Mucosa of descending colon (tissue), 3 donors: ENCODE data around the gene RTN4. TPM values are rescaled to one million over a fixed set of nuclear protein-coding genes. Genes with fewer than 3 reads are reported as not detected.

Source experiments
- ATAC-seq: fragments of 200-7000 bp; cut with Tn5 transposase; one replicate; pipeline ENCODE4 v1.9.1; 2020; ENCODE audit warnings: mild to moderate bottlenecking, moderate library complexity
- DNase-seq, 3 donors: peaks; one replicate each; pipeline ENCODE4 v3.0.0-alpha.2; 2020
- H3K36me3 ChIP-seq: fragments of 200-600 bp; one replicate; pipeline ENCODE4 v1.8.0; 2021; ENCODE audit warnings: low read depth, mild to moderate bottlenecking
- H3K4me1 ChIP-seq: fragments of 200-600 bp; one replicate; pipeline ENCODE4 v1.8.0; 2021; ENCODE audit warnings: low read depth, mild to moderate bottlenecking
- H3K4me3 ChIP-seq: fragments of 200-600 bp; one replicate; pipeline ENCODE4 v1.8.0; 2021; ENCODE audit warnings: mild to moderate bottlenecking
- H3K9me3 ChIP-seq: fragments of 200-600 bp; one replicate; pipeline ENCODE4 v1.8.0; 2021; ENCODE audit warnings: mild to moderate bottlenecking
- CTCF ChIP-seq: fragments of 200-600 bp; IDR thresholded peaks from one replicate; pipeline ENCODE4 v1.8.0; 2022; ENCODE audit warnings: antibody characterized with exemption, mild to moderate bottlenecking
- intact Hi-C, 2 donors: fragments of 100-400 bp; cut with DNase I in 1 of 2; cut with micrococcal nuclease in 1 of 2; formaldehyde crosslinking; loops; one replicate each; pipeline versions ENCODE4 v1.11.0 to v1.11.1; 2022; cut with DNase I, micrococcal nuclease
- total RNA-seq, 3 donors: library from RNA; stranded (reverse); fragmentation: NEBNext Ultra II Directional in 2 of 3; extraction: Animal tissue kit (Norgen Biotek cat#: 25700) in 2 of 3; gene quantifications; one replicate each; pipeline versions ENCODE4 v1.2.1 to v1.2.4, GENCODE V29; 2021 to 2023
- donor health status: DM: no; HTN: no; CAD: no; lungs with moderate emphysema.
- donor health status: DM: no; HTN: no; CAD: no.
- donor health status: DM: no; HTN: yes; CAD: no.

RTN4 gene
- total RNA-seq, 3 donors from 2014 or later, result 219 to 278 (median 224) TPM

GRCh38 chr2:55087936-55088335, 37.7 kb upstream of the RTN4 start:
- no peaks in the 10 kb centered on the region for H3K9me3 ChIP-seq
- no peaks in the 10 kb centered on the region for H3K36me3 ChIP-seq
- no peak for ATAC-seq
- H3K4me1 ChIP-seq, result peaks cover 3% of the 10 kb centered on the region
- no peak for TF ChIP-seq CTCF
- no peak for DNase-seq
- H3K4me3 ChIP-seq, result no peak overlapping the region
- intact Hi-C loops, result no loop called here

DNA sequence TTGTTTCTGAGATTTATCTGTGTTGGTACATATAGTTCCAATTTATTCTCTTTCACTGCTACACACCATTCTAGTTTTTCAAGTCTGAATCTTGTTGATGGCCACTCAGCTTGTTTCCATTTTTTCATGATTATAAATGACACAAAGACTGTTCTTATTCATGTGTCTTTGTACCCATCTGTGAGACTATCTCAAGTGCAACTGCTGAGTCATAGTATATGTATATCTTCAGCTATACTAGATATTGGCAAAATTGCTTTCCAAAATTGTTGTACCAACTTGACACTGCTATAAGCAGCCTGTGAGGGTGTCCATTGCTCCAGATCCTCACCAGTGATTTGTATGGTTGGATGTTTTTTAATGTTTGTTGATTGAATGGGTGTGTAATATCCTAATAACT, 37.2 kb upstream of the RTN4 start:
- H3K36me3 ChIP-seq, result no peaks in the 10 kb centered on the region
- no peak for TF ChIP-seq CTCF
- intact Hi-C loops, result no loop called here

DNA sequence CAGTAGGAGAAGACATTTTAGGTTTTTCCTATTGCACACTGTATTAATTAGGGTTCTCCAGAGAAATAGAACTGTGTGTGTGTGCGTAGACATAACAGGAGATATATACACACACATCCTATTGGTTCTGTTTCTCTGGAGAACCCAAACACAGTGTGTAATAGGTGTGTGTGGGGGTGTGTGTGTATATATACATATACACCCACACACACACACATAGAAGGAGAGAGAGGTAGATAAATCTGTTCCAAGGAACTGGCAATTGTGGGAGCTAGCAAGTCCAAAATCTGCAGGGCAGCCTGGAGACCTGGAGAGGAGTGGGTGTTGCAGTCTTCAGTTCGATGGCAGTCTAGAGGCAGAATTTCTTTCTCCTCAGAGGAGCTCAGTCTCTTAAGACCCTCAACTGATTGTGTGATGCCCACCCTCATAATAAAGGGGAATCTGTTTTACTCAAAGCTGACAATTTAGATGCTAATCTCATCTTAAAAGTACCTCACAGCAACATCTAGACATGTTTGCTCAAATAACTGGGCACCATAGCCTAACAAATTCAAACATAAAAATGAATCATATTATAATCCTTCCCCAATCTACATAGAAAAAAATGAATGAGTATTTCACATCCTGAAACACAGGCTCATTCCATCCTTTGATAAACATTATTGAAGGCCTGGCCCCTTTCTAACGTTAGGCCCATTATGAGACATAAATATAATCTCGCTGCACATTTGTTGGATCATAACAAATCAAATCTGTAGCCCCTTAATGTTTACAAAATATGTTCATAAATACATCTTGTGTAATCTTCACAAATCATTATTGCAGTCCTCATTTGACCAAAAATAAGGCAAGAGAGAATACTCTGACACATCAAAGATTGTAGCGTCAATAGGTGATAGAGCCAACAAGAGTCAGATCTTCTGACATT, 35.1 kb upstream of the RTN4 start:
- TF ChIP-seq CTCF, result no peak
- ATAC-seq, result no peak
- Histone ChIP-seq H3K4me3 (no peak overlapping the region), H3K4me1 (no peaks in the 10 kb centered on the region), H3K9me3 (no peaks in the 10 kb centered on the region), H3K36me3 (no peaks in the 10 kb centered on the region)
- DNase-seq, result no peak
- intact Hi-C loops, result no loop called here

More for the DNA sequence above, 37.2 kb upstream of the RTN4 start:
- ATAC-seq, result no peak
- H3K4me1 ChIP-seq, result peaks cover under 1% of the 10 kb centered on the region
- no peaks in the 10 kb centered on the region for H3K9me3 ChIP-seq
- no peak for DNase-seq
- H3K4me3 ChIP-seq, result no peak overlapping the region

- H3K4me1 ChIP-seq, result no peaks in the 10 kb centered on the region
- H3K9me3 ChIP-seq, result no peaks in the 10 kb centered on the region
- DNase-seq (no peak), ATAC-seq (no peak)
- H3K4me3 ChIP-seq, result no peak overlapping the region
- intact Hi-C loops, result no loop called here
- no peak for TF ChIP-seq CTCF
- no peaks in the 10 kb centered on the region for H3K36me3 ChIP-seq
Observed at GRCh38 chr2:55084641-55085040, 34.4 kb upstream of the RTN4 start.

- no peaks in the 10 kb centered on the region for H3K36me3 ChIP-seq
- DNase-seq (no peak), ATAC-seq (no peak)
- no peaks in the 10 kb centered on the region for H3K9me3 ChIP-seq
- H3K4me3 ChIP-seq, result no peak overlapping the region
- intact Hi-C loops, result no loop called here
- TF ChIP-seq CTCF, result no peak
- no peaks in the 10 kb centered on the region for H3K4me1 ChIP-seq
Observed at GRCh38 chr2:55080204-55080738, 30.0 kb upstream of the RTN4 start.
